HG03457 (cell line): Measurements from ENCODE around the gene GLIS2.
"Not testable (repeated sequence)": the region's sequence is repeated elsewhere in the genome, so short reads cannot be mapped to it uniquely, and the experiment has no call there.

Source experiments
- ATAC-seq: cut with Tn5 transposase; IDR thresholded peaks from one replicate; pipeline ENCODE4 v1.9.1; 2021; ENCODE audit warnings: moderate number of reproducible peaks; ENCODE audit not compliant: unreplicated experiment

Gene GLIS2

GRCh38 chr16:4333714-4334113 lies 17.8 kb downstream of the GLIS2 start:
- not testable (repeated sequence) for ATAC-seq

- ATAC-seq = no peak
Observed at GRCh38 chr16:4334724-4335495, 19.0 kb downstream of the GLIS2 start.

- no peak for ATAC-seq
Observed at GRCh38 chr16:4336701-4337539, 21.1 kb downstream of the GLIS2 start.

DNA sequence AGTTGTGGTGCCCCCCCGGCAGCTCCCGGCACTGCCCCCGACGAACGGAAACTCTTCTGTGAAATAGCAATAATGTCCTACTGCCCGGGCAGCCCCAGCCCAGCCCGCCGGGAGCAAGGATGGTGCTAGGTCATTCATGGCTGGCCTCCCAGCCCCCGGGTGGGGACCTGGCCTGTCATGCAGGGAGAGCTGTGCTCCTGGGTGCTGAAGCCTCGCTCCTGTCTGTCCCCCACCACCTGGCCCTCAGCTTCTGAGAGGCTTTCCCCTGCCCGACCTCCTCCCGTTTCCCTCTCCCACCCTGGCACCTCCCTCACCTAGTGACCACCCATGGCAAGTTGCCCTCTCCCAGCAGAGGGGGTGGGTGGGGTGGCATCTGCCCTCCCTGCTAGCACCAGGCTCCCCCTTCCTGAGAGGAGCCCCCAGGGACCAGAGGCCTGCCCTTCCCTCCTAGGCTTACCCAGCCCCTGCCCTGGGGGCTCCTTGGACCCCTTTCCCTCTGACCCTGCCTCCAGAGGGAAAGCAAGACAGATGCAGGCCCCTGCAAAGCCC lies 21.7 kb downstream of the GLIS2 start:
- ATAC-seq = no peak

DNA sequence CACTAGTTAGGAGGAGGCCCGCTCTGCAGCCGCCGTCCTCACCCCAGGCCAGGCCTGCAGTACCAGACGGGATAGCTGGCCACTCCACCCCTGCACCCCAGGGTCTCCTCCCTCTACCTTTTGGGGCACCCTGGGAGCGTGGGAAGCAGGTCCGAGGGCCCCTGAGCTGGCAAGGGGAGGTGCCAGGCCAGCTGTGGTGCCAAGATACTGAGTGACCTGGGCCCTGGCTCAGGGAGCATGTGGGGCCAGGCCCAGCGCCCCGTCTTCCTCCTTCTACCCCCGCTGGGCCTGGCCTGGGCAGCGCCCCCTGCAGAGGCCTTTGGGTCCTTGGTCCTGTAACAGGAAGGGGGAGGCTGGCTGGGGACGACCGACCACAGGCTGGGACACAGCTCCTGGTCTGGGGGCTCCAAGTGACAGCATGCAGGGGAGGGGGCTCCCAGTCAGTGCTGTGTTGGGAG lies 22.3 kb downstream of the GLIS2 start:
- ATAC-seq = no peak

DNA sequence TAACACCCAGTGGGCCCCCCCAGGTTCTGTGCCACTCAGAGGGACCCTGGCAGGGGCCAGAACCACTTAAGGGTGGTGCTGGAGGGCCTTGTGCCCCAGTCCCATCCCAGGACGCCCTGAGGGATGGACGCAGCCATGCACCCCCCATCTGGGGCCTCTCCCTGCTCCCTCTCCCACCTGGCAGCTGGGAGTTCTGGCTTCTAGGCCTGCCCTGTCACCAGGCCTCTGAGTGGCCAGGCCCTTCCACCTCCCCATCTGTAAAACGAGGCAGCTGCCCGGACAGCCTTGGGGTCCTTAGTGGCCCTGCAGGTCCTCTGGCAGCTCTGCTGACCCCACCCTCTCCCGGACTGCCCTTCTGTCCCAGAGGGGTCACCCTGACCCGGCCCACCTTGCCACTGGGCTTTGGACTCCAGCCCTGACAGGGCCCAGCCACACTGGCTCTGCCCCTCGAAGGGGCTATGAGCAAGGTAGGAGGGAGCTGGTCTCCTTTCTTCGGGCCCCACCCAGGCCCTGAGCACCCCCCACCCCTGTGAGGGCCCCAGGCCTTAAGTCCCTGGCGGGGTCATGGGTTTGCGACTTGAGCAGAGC lies 22.9 kb downstream of the GLIS2 start:
- no peak for ATAC-seq

- no peak for ATAC-seq
Observed at GRCh38 chr16:4339455-4339854, 23.6 kb downstream of the GLIS2 start.

GRCh38 chr16:4339909-4340308 lies 24.0 kb downstream of the GLIS2 start:
- no peak for ATAC-seq

DNA sequence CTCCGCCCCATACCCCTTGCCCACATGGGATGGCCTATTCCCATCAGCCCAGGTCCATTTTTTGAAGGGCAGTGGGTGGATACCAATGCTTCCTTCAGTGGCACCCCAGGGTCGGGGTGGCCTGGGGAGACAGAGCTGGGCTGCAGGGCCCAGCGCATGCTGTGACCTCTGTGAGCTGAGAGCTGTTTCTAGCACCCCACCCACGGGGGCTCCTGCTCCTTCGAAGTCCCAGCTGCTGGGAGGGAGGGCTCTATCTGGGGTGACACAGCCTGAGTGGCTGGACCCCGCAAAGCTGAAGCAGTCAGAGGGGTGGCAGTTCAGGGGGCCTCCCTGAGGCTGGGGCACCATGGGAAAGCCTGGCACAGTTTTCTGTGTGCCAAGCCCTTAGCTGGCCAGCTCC lies 24.6 kb downstream of the GLIS2 start:
- no peak for ATAC-seq

- no peak for ATAC-seq
Observed at GRCh38 chr16:4341250-4341649, 25.4 kb downstream of the GLIS2 start.

- no peak for ATAC-seq
Observed at GRCh38 chr16:4342866-4343744, 27.2 kb downstream of the GLIS2 start.

GRCh38 chr16:4344300-4344982 lies 28.6 kb downstream of the GLIS2 start:
- not testable (repeated sequence) for ATAC-seq

GRCh38 chr16:4344983-4345835 lies 29.3 kb downstream of the GLIS2 start:
- no peak for ATAC-seq

GRCh38 chr16:4345836-4346781 lies 30.2 kb downstream of the GLIS2 start:
- ATAC-seq = no peak

GRCh38 chr16:4347010-4347409 lies 31.1 kb downstream of the GLIS2 start:
- ATAC-seq = no peak

GRCh38 chr16:4347765-4348509 lies 32.1 kb downstream of the GLIS2 start:
- no peak for ATAC-seq

DNA sequence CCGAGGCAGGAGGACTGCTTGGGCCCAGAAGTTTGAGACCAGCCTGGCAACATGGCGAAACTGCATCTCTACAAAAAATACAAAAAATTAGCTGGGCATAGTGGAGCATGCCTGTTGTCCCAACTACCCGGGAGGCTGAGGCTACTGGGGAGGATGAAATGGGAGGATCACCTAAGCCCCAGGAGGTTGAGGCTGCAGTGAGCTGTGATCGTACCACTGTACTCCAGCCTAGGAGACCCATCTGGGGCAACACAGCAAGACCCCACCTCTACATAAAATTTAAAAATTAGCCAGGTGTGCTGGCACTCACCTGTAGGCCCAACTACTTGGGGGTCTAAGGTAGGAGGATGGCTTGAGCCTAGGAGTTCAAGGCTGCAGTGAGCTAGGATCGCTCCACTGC lies 33.5 kb downstream of the GLIS2 start:
- ATAC-seq = no peak
